Measurements from ENCODE around the gene IL20. TPM values are rescaled to one million over a fixed set of nuclear protein-coding genes. Genes with fewer than 3 reads are reported as not detected.

IL20 gene
- total RNA-seq, 1 donor from 2014 or later: not detected

- Mint-ChIP-seq H3K9me3 (peaks cover 3% of the 10 kb centered on the region), H3K4me1 (no peaks in the 10 kb centered on the region), H3K4me3 (no peak overlapping the region), H3K27me3 (ENCODE audit: low read depth) (peaks cover 34% of the 10 kb centered on the region), H3K27ac (ENCODE audit: unreplicated experiment) (no peak overlapping the region), H3K36me3 (ENCODE audit: low read depth) (no peaks in the 10 kb centered on the region)
- TF ChIP-seq, protein P1, sequence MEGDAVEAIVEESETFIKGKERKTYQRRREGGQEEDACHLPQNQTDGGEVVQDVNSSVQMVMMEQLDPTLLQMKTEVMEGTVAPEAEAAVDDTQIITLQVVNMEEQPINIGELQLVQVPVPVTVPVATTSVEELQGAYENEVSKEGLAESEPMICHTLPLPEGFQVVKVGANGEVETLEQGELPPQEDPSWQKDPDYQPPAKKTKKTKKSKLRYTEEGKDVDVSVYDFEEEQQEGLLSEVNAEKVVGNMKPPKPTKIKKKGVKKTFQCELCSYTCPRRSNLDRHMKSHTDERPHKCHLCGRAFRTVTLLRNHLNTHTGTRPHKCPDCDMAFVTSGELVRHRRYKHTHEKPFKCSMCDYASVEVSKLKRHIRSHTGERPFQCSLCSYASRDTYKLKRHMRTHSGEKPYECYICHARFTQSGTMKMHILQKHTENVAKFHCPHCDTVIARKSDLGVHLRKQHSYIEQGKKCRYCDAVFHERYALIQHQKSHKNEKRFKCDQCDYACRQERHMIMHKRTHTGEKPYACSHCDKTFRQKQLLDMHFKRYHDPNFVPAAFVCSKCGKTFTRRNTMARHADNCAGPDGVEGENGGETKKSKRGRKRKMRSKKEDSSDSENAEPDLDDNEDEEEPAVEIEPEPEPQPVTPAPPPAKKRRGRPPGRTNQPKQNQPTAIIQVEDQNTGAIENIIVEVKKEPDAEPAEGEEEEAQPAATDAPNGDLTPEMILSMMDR (conservative IDR thresholded peaks at IDR 0.05): no peak
- DNase-seq (ENCODE audit: low read depth, low spot score): no peak
Observed at GRCh38 chr1:206883876-206884275, 18.5 kb downstream of the IL20 start.

DNA sequence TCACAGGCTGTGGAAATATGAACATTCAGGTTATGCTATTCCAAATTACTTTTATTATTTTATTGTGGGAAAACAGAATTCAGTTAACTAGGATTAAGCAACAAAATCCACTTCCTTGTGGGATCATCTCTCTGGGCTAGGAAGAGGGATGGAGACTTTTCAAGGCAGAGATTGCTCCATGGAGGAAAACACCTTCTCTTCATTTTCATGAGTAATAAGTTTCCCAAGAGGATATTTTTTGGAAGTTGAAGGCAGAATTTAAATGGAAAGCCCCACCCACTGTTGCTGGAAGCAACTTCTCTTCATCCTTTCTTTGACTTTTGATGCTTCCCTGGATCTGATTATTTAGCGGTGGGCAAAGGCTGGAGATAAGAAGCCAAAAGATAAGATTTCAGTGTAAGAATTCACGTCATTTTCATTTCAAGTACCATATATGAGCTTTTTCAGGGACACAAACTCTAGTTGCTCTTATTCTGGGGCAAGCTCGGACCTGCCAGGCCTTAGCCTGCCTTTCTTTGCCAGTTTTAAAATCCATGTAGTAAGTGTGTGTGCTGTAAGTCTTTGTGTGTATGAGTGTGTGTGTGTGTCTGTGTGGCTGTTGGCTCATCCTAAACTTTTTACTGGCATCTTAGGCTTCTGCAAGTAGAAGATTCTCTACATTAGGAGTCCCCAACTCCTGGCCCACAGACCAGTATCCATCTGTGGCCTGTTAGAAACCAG is 20.1 kb downstream of the IL20 start:
- H3K27ac Mint-ChIP-seq (ENCODE audit: unreplicated experiment): no peak overlapping the region

GRCh38 chr1:206886831-206887230 is 21.4 kb downstream of the IL20 start:
- Mint-ChIP-seq H3K27ac (ENCODE audit: unreplicated experiment) (no peak overlapping the region), H3K9me3 (no peaks in the 10 kb centered on the region), H3K4me3 (no peak overlapping the region), H3K4me1 (no peaks in the 10 kb centered on the region), H3K27me3 (ENCODE audit: low read depth) (peaks cover 42% of the 10 kb centered on the region), H3K36me3 (ENCODE audit: low read depth) (no peaks in the 10 kb centered on the region)
- DNase-seq (ENCODE audit: low read depth, low spot score): no peak
- TF ChIP-seq, protein P1 (conservative IDR thresholded peaks at IDR 0.05): no peak

More for the DNA sequence above, 20.1 kb downstream of the IL20 start:
- H3K9me3 Mint-ChIP-seq: no peaks in the 10 kb centered on the region
- peaks cover 37% of the 10 kb centered on the region for H3K27me3 Mint-ChIP-seq (ENCODE audit: low read depth)
- no peaks in the 10 kb centered on the region for H3K4me1 Mint-ChIP-seq
- H3K4me3 Mint-ChIP-seq: no peak overlapping the region
- TF ChIP-seq, protein P1 (conservative IDR thresholded peaks at IDR 0.05): no peak
- no peaks in the 10 kb centered on the region for H3K36me3 Mint-ChIP-seq (ENCODE audit: low read depth)
- DNase-seq (ENCODE audit: low read depth, low spot score): no peak

DNA sequence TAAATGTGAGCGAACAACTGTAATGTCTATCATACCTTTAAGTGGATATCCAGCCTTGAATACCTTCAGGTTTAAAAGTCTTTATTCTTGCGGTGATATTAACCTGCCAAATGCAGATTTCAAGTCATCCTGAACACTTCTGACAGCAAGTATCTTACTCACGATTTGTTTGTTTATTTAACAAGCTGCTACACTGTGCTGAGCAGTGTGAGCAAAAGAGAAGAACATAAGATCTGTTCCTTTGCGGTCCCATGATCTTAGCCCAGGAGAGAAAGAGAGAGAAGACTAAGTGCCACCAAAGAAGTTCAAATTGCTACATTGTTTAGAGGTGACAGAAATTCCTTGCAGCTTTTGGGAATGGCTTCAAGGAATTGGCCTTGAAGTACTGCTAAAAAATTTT is 22.3 kb downstream of the IL20 start:
- TF ChIP-seq, protein P1 (conservative IDR thresholded peaks at IDR 0.05): no peak
- Mint-ChIP-seq H3K4me1 (no peaks in the 10 kb centered on the region), H3K9me3 (no peaks in the 10 kb centered on the region), H3K27me3 (ENCODE audit: low read depth) (peaks cover 40% of the 10 kb centered on the region), H3K27ac (ENCODE audit: unreplicated experiment) (no peak overlapping the region), H3K36me3 (ENCODE audit: low read depth) (no peaks in the 10 kb centered on the region), H3K4me3 (no peak overlapping the region)
- DNase-seq (ENCODE audit: low read depth, low spot score): no peak

DNA sequence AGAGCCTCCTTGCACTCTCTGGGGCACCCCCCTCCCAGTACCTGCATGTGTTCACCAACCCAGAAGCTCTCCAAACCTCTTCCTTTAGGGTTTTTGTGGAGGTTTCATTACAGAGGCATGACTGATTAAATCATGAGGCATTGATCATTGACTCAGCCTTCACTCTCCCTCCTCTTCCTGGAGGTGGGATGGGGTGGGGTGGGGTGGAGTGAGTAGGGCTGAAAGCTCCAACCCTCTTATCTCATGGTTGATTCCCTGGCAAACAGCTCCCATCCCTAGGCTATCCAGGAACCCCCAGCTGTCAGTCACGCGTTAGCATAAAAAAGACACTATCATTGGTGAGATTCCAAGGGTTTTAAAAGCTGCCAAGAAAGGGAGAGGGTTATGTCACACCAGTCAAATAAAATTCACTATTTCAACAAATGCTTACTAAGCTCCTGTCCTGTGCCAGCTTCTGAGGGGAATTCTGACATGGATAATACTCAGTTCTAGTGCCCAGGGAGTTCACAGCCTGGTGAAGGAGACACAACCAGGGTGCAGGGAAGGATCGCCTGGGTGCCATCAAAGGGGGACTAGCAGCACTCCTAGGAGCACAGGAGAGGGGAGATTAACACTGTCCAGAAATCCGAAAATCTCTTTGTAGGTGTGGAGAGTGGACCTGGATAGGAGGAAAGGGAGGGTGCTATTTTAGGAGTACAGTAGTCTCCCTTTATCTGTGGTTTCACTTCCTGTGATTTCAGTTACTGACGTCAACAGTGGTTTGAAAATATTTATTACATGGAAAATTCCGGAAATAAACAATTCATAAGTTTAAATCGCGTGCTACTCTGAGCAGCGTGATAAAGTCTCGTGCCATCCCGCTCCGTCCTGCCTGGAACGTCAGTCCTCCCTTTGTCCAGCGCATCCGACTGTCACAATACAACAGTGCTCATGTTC is 25.0 kb downstream of the IL20 start:
- TF ChIP-seq, protein P1 (conservative IDR thresholded peaks at IDR 0.05): no peak
- H3K36me3 Mint-ChIP-seq (ENCODE audit: low read depth): no peaks in the 10 kb centered on the region
- H3K4me1 Mint-ChIP-seq: no peaks in the 10 kb centered on the region
- H3K27ac Mint-ChIP-seq (ENCODE audit: unreplicated experiment): no peak overlapping the region
- H3K4me3 Mint-ChIP-seq: no peak overlapping the region
- H3K27me3 Mint-ChIP-seq (ENCODE audit: low read depth): peaks cover 29% of the 10 kb centered on the region
- H3K9me3 Mint-ChIP-seq: no peaks in the 10 kb centered on the region
- DNase-seq (ENCODE audit: low read depth, low spot score): no peak

All from neural crest cell (in vitro differentiated cells).